Activated effector memory CD4-positive, alpha-beta T cell treated with Interleukin-2 at 50 U/mL for 16 hours (primary cell): ENCODE results near the gene PEA15.

Source experiments
- DNase-seq: peaks from one replicate; pipeline ENCODE4 v3.0.0-alpha.2; 2020

Gene PEA15, protein sequence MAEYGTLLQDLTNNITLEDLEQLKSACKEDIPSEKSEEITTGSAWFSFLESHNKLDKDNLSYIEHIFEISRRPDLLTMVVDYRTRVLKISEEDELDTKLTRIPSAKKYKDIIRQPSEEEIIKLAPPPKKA

DNA sequence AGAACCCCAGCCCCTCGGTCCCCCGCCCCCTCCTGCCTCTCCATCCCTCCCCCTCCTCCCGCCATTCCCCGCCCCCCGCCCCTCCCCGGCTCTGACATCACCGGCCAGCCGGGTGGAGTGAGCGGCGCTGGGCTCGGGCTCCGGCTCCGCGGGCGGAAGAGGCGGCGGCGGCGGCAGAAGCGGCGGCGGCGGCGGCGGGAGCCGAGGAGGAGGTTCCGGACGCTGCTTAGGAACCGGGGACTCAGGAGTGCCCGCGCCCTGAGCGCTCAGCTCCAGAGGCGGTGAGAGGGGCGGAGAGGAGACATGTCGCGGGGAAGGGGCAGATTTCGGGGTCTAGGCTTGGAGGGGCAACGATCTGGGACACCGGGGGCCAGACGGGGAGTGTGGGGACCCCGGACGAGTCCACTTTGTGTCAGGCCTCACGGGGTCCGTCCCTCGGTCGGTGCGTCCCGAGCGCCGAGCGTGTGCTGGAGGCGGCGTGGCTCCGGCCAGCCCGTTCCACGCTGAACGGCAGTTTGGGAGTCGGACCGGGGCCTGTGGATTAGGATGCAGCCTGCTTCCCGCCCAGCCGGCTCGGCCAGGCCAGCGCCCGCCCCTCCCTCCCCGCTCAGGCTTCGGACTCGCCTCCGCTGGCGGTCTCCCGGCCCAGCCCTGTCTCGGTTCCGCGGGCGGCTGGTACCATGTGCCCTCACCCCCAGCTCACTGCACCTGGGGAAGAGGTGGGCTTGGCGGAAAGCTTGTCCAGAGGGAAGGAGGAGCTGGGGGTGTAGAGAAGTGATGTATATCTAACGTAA, at the start of gene PEA15:
TSS of gene PEA15 (plus strand) at position 143 of the 794 bp plus-strand sequence. CDS start 6,161 bp downstream, outside the sequence.
- peak; percentile 54 for DNase-seq

DNA sequence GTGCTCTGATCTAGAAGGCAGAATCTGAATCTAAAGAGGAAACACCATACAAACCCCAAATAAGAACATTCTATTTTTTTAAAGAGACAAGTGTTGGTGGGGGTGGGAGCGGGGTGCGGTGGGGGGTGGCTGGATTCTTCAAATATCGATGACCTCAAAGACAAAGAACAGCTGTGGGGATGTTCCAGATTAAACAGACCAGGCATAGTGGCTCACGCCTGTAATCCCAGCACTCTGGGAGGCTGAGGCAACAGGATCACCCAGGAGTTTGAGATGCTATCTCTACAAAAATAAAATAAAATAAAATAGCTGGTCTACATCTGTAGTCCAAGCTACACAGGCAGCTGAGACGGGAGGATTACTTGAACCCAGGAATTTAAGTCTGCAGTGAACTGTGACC, 48.8 kb upstream of the PEA15 start:
- no peak for DNase-seq

DNA sequence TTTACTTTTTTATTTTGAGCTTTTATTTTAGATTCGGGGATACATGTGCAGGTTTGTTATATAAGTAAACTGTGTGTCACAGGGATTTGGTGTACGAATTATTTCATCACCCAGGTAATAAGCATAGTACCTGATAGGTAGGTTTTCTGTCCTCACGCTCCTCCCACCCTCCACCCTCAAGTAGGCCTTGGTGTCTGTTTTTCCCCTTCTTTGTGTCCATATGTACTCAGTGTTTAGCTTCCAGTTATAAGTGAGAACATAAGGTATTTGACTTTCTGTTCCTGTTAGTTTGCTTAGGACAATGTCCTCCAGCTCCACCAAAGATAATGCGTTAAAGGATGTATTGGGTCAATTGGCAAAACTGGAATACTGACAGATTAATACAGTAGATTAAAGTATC, 48.0 kb upstream of the PEA15 start:
- DNase-seq, result no peak

DNA sequence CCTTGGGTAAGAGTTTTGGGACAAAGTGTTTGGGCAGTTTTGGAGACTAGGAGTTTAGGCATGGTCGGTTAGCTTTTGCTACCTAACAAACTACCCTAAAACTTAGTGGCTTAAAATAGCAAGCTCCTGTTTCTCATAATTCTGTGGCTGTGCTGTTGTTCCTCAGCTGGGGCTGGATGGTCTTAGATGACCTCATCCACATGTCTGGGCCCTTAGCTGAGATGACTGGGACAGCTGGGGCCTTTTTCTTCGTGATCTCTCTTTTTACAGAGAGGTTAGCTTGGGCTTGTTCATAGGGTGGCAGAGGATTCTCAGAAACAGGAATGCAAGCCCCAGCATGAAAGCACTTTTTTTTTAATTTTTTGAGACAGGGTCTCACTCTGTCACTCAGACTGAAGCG, 47.2 kb upstream of the PEA15 start:
- DNase-seq, result no peak

DNA sequence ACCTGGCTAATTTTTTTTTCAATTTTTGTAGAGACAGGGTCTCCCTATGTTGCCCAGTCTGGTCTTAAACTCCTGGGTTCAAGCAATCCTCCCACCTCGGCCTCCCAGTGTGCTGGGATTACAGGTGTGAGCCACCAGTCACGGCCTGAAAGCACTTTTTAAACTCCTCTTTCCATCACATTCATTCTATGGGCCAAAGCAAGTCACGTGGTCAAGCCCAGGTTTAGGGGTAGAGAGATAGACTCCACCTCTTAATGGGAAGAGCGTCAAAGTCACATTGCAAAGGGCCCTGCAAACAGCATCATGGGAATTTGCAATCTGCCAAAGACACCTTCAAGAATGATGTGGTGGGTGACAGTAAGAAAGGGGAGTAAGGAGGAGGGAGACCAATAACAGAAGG, 46.6 kb upstream of the PEA15 start:
- no peak for DNase-seq

DNA sequence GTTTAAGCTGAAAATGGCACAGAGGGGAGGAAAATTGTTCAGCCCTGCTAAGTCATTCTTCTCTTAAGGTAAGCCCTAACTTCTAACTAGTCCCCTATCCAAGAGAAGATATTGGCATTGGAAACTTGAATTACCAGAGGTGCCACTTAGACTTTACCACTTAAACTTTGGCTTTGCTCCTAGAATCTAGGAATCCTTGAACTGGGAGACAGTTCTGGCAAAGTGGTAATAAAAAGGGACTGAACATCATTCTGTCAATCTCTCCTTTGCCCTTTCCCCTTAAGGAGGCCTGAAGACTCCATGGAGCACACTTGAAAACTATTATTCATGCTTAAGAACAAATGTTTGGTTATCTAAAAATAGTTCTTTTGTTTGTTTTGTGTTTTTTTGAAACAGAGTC, 45.3 kb upstream of the PEA15 start:
- DNase-seq, result no peak

DNA sequence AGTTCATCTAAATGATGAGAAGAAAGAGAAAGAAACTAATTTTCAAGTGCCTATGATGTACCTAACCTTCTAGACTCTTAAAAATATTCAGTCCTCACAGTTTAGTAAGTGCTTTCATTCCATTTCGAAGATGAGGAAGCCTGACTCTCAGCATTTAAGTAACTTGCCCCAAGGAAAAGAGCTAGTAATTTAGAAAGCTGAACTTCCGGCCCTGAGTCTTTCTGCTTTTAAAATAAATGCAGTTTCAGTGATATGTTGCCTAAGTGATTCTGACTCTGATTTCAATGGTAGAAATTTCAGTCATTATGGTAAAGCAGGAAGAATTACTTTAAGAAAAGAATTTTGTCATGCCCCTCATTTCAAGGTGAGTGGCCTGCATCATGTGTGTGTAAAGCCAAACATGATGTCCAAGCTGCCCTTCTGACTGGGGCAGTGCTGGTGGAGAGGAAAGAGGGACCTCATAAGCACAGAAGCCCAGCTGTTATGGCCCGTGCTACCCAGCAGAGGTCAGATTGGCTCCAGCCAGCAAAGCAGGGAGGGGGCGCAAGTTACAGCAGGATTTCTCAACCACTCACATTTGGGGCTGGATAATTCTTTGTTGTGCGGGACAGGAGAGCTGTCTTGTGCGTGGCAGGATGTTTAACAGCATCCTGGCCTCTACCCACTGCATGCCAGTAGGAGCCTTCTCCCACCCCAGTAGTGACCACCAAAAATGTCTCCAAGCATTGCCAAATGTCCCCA, 43.0 kb upstream of the PEA15 start:
- DNase-seq, result no peak

DNA sequence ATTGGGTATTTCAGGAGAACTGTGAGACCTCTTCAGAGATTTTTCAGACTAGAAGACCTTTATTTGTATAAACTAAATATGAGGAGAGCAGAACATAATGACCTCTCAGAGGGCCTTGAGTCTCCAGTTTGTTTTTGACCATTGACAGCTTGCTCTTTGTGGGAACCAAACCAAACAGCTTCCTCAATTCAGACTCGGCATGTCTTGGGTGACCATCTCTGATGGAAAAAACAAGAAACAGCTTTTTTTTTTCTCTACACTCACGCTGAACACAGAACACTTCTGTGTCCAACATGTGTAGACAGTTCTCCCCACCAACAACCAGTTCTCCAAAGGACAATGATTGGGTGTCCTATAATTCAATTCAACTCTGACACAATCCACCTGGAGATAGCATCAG, 42.3 kb upstream of the PEA15 start:
- no peak for DNase-seq

DNA sequence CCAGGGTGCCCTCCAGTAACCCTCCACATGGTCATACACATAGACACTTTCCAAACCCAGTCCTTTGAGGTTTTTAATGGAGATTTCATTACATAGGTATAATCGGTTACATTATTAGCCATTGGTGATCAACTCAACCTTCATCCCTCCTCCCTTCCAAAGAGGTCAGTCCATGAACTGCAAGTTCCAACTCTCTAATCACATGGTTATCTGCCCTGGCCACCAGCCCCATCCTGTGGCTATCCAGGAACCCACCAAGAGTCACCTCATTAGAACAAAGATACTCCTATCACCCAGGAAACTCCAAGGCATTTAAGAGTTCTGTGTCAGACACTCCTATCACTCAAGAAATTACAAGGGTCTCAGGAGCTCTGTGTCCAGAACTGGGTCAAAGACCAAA, 41.6 kb upstream of the PEA15 start:
- DNase-seq, result no peak

DNA sequence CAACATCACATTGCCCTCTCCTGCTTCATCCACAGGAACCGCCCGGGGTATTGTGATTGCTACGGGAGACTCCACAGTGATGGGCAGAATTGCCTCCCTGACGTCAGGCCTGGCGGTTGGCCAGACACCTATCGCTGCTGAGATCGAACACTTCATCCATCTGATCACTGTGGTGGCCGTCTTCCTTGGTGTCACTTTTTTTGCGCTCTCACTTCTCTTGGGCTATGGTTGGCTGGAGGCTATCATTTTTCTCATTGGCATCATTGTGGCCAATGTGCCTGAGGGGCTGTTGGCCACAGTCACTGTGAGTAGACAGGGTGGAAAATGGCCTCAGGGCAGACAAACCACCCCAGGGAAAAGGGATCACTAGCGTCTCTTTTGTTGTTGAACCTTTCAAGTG, 41.1 kb upstream of the PEA15 start:
- no peak for DNase-seq

DNA sequence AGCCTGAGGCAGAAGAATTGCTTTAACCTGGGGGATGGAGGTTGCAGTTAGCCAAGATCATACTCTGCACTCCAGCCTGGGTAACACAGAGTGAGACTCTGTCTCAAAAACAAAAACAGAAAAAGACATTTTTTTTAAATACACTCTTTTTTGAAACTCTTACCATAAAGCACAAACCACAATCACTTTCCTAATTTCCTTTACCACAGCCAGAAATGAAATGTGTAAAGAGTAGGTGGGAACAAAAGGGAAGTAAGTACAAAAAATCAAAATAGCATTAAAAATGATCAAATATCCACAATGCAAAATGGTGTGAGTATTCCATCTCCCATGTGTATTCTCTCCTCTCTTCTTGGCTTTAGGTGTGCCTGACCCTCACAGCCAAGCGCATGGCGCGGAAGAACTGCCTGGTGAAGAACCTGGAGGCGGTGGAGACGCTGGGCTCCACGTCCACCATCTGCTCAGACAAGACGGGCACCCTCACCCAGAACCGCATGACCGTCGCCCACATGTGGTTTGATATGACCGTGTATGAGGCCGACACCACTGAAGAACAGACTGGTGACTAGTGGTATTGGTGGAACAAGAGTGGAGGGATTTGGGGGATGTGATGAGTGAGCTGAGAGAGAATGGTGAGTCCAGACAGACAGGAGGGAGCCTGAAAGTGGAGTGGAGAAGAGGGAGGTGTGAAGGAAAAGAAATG, 38.9 kb upstream of the PEA15 start:
- DNase-seq, result no peak

DNA sequence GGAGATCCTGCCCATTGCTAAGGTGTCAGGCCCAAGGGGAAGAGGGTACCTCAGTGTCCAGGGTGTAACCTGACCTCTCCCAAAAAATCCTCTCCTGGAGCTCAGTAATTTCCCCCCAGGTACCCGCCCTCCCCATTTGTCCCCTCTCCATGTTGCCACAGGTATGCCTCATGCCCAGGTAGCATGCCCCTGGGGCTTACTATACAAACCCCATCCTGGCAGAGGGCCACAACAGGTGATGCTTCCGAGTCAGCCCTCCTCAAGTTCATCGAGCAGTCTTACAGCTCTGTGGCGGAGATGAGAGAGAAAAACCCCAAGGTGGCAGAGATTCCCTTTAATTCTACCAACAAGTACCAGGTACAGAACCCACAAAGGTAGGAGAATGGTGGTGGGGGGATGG, 38.1 kb upstream of the PEA15 start:
- no peak for DNase-seq

DNA sequence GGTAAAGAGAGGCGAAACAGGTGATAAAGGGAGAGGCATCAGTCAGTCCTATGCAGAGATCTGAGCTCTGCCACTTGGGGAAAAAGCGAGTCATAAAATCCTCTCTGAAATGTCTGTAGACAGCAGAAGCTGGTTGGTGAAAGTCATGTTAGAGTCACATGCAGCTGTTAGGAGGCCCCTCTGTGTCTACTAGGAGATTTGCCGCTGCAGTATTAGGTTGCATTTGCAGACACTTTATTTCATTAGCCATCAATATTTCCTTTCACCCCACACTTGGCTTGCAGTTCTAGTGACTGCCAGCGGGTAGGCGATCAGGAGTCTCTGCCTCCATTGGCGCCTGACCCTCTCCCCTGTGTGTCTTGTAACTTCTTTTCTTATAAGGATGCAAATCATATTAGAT, 37.6 kb upstream of the PEA15 start:
- no peak for DNase-seq

DNA sequence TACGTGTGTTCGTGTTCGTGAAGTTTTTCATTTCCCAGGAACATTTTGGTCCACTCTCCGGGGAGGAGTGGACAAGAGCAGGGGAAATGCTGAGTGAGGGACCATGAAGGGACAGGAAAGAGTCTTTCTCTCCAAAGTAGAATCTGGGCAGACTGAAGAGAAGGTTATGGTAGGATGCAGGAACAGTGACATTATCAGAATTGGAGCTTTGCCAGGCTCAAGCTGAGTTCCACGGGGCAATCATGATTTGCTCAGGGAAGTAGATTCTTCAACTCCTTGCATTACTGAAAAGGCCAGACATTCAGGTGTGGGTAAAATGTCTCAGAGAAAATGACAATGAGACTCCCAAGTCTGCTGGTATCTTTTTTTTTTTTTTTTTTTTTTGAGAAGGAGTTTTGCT, 37.2 kb upstream of the PEA15 start:
- no peak for DNase-seq

DNA sequence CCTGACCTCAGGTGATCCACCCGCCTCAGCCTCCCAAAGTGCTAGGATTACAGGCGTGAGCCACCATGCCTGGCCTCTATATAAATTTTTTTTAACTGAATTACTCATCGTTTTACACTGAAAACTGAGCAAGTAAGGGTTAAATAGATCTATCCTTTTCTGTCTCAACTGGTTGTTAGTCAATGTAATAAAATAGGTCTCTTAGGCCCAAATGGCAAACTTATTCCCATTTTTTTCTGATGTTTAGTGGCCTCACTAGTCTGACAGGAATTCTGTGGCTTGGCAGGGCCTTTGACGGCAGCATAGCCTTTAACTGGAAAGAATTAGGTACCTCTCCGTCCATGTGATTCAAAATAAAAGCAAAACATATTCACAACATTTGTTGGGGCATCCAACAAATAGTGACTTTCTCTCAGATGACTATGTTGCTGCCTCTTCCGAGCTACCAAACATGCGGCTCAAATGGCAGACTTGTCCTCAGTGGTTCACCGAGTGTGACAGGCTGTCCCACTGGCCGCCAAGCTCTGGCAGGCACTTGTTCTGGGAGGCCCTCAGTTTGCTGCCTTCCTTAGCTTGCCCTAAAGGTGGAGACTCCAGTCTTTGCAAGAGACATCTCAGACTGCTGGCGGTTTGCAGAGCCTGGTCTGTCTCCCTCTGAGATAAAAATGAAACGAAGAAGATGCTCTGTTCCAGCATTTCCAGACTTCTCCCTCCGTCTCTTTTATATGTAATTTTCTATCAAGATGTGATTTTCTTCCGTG, 36.4 kb upstream of the PEA15 start:
- DNase-seq, result no peak

DNA sequence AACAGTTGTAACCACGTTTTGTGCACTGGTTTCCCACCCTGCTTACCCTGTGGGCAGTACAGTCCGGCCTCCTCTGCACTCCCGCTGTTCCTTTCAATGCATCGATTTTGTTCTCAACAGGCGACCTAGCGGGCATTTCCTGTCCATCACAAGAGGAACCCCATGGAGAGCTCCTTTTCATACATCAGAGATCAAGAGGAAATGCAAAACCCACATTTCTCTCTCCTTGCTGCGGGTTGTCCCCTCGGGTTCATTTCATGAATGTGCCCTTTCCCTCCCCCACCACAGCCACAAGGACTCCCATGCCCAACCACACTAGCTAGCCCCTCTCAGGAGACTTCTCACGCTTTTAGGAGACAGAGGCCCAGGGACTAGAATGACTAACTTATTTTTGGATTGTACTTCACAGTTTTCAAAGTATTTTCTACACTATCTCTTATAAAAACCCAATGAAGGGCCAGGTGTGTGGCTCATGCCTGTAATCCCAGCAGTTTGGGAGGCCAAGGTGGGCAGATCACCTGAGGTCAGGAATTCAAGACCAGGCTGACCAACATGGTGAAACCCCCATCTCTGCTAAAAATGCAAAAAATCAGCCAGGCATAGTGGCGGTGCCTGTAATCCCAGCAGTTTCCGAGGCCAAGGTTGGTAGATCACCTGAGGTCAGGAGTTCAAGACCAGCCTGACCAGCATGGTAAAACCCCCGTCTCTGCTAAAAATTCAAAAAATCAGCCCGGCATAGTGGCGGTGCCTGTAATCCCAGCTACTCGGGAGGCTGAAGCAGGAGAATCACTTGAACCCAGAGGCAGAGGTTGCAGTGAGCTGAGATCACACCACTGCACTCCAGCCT, 35.4 kb upstream of the PEA15 start:
- no peak for DNase-seq

DNA sequence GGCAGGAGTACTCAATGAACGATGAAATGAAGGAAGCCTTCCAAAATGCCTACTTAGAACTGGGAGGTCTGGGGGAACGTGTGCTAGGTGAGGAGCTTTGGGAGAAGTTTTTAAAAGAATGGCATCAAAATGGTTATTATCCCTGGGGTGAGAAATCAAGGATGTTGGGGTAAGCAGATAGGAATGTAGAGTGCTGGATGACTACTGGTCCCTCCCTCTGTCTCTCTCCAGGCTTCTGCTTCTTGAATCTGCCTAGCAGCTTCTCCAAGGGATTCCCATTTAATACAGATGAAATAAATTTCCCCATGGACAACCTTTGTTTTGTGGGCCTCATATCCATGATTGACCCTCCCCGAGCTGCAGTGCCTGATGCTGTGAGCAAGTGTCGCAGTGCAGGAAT, 33.8 kb upstream of the PEA15 start:
- DNase-seq, result no peak

DNA sequence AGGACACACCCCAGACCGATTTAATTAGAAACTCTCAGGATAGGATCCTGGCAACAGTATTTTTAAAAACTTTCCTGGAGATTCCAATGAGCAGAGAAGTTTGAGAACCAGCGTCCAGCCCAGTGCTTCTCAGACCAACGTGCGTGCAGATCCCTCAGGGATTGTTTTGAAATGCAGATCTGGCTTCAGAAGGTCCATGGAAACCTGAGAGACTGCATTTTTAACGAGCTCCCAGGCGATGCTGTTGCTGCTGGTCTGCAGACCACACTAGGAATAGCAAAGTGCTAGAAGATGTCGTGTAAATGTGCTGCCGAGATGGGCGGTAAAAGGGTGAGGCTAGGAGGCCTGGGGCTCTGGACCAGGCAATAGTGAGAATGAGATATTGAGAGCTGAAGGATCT, 33.2 kb upstream of the PEA15 start:
- DNase-seq, result no peak

DNA sequence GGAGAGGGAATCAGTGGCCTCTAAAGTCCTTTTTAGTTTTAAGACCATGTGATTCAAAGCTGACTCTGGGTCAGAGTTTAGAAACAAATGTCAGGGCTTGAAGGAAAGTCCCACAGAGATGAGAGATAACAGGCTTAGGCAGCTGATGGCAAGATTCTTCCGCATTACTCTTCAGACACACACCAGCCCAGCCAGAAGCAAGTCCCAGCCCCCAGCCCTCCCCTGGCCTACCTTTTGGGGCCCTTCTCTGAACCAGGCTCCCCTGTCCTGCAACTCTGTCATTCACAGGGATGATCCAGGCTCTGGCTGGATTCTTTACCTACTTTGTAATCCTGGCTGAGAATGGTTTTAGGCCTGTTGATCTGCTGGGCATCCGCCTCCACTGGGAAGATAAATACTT, 28.0 kb upstream of the PEA15 start:
- DNase-seq, result no peak

DNA sequence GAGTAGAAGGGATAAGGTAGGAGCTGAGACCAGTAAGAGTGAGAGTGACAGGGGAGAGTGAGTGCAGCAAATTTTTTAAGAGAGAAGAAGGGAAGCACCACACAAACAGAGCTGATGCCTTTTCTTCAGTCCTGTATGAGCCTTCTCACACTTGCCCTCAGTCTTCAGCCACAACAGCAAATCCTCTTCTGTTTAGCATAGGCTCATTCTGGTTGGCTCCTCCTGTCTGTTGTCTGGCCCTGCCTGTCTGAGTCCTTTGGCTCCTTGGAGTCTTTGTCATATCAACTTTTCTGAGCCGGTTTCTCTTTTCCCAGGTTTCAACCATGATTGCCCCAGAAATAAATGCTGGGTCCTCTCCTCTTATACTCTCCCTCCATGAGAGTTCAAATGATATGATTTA, 27.5 kb upstream of the PEA15 start:
- DNase-seq, result no peak

DNA sequence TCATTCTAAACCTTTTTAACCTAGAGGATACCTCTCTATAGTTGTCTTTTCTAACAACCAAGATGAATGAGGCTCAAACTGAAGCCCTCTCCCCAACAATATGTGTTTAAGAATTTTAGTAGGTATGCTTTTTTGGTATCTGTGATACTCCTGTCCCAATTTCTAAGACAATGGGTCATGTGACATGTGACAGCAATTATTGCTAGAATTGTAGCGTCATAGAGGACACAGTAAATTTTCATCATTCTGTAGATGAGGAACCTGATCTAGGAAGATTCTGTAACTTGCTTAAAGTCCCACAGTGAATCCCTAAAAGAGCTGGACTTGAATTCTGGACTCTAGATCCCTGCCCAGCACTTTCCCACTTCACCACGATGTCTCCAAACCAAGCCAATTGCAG, 26.5 kb upstream of the PEA15 start:
- DNase-seq, result no peak

DNA sequence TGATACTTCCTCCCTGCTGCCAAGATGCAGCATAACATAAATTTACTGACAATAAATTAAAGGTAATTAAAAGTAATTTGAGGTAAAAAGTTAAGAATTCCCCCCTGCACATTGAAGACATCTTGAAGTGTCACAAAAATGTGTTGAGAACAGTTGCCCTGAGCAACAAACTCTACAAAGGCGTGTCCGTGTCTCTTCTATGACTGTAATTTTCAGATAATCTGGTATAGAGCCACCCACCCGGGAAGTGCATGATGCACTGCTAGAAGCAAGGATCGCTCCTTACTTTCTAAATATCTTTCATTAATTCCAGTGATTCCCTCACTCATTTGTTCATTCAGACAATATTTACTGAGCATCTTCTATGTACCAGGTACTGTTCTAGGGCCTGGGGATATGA, 25.8 kb upstream of the PEA15 start:
- no peak for DNase-seq
